ENCODE results near the gene PLPPR5. TPM values are rescaled to one million over a fixed set of nuclear protein-coding genes. Genes with fewer than 3 reads are reported as not detected.
"Not testable (repeated sequence)": the region's sequence is repeated elsewhere in the genome, so short reads cannot be mapped to it uniquely, and the experiment has no call there.

Gene PLPPR5, protein sequence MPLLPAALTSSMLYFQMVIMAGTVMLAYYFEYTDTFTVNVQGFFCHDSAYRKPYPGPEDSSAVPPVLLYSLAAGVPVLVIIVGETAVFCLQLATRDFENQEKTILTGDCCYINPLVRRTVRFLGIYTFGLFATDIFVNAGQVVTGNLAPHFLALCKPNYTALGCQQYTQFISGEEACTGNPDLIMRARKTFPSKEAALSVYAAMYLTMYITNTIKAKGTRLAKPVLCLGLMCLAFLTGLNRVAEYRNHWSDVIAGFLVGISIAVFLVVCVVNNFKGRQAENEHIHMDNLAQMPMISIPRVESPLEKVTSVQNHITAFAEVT
- total RNA-seq, result 0.07 and 0.11 TPM in 2 replicates
- long read RNA-seq, result 0 reads

GRCh38 chr1:99004861-99005442, at the start of gene PLPPR5:
Gene PLPPR5, minus strand, starts transcription at chr1:99004861. Its CDS starts 190 bp downstream, at chr1:99004671.
- Mint-ChIP-seq H3K4me1 (peaks cover 3% of the 10 kb centered on the region), H3K4me3 (peak within 1 kb of the TSS; percentile 82), H3K36me3 (ENCODE audit: low read depth) (no peaks in the 10 kb centered on the region), H3K27me3 (ENCODE audit: low read depth) (peaks cover 80% of the 10 kb centered on the region), H3K27ac (ENCODE audit: unreplicated experiment) (no peak within 1 kb of the TSS), H3K9me3 (no peaks in the 10 kb centered on the region)
- DNase-seq (ENCODE audit: low read depth, low spot score), result peak; percentile 30
- no peak for TF ChIP-seq CTCF (conservative IDR thresholded peaks at IDR 0.05)

DNA sequence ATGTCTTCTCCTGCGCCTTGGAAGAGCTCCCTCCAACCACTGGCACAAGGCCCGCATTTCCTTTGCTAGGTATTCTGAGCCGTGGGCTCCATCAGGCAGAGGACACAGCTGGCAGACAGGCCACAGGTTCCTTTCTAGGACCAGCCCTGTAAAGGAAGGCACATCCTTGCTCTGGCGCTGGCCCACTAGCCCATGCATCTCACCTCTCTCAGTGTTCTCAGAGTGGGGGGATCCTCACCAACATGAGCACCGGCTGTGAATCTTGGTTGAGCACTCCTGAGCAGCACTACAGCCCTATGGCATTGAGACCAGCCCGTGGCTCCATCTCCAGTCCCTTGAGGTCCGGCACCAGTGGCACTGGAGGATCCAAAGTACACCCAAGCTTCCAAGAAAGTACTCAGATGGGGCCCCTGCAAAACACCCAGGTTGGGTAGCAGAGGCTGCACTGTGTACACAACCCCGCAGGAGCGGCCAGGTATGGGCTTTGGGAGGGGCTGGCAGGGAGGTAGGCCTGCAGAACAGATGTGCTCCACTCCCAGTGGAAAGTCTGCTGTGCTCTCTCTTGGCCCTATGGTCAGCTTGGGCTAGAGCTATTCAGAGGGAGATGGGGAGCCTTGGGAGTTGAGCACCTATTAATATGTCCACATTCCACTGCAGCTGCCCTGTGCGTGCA, 47.1 kb upstream of the PLPPR5 start:
- Mint-ChIP-seq H3K4me1 (no peaks in the 10 kb centered on the region), H3K4me3 (no peak overlapping the region), H3K36me3 (ENCODE audit: low read depth) (no peaks in the 10 kb centered on the region), H3K9me3 (peaks cover 4% of the 10 kb centered on the region), H3K27me3 (ENCODE audit: low read depth) (no peaks in the 10 kb centered on the region), H3K27ac (ENCODE audit: unreplicated experiment) (no peak overlapping the region)
- DNase-seq (ENCODE audit: low read depth, low spot score), result no peak
- TF ChIP-seq CTCF (conservative IDR thresholded peaks at IDR 0.05), result no peak

DNA sequence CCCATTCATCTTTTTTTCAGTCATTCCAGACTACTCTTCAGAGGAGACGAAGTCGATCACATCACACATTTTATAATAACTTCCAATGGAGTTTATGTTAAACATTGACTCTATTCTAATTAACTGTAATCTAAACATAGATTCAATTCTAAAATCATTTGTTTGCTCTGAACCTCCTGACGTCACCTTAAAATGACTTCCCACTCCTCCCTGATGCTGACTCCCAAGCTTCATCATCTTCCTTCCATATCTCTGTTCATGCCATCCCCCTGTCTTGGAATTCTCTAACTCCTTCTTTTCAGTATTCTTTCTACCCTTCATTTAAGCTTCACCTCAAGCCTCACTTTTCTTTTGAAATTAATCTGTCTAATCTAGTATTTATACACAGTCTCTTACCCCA, 45.1 kb upstream of the PLPPR5 start:
- Mint-ChIP-seq H3K9me3 (peaks cover 4% of the 10 kb centered on the region), H3K27ac (ENCODE audit: unreplicated experiment) (no peak overlapping the region), H3K36me3 (ENCODE audit: low read depth) (no peaks in the 10 kb centered on the region), H3K4me3 (no peak overlapping the region), H3K4me1 (no peaks in the 10 kb centered on the region), H3K27me3 (ENCODE audit: low read depth) (no peaks in the 10 kb centered on the region)
- DNase-seq (ENCODE audit: low read depth, low spot score), result no peak
- no peak for TF ChIP-seq CTCF (conservative IDR thresholded peaks at IDR 0.05)

GRCh38 chr1:99036746-99037145, 32.1 kb upstream of the PLPPR5 start:
- not testable (repeated sequence) for H3K27me3 Mint-ChIP-seq (ENCODE audit: low read depth); H3K4me1 Mint-ChIP-seq; DNase-seq (ENCODE audit: low read depth, low spot score); H3K4me3 Mint-ChIP-seq; H3K27ac Mint-ChIP-seq (ENCODE audit: unreplicated experiment)
- Mint-ChIP-seq H3K9me3 (peaks cover 24% of the 10 kb centered on the region), H3K36me3 (ENCODE audit: low read depth) (peaks cover 11% of the 10 kb centered on the region)

DNA sequence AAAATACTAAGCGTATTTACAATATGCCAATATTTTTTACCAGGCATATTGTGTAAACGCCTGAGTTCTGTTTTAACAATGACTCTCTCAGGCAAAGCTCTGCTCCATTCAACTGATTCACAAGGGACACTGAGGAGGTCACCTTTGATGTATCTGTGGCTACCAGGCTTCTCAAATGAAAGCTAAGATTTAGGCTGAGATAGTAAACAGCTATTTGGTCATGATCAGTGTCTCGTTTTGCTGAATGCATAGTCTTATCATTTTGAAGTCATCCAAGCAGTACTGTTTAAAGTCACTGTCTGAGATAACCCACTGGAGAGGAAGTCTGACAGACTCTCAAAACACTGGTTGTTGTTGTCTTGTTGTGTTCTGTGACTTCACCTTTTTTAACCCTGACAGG, 13.7 kb upstream of the PLPPR5 start:
- H3K27me3 Mint-ChIP-seq (ENCODE audit: low read depth), result no peaks in the 10 kb centered on the region
- no peaks in the 10 kb centered on the region for H3K36me3 Mint-ChIP-seq (ENCODE audit: low read depth)
- H3K4me3 Mint-ChIP-seq, result no peak overlapping the region
- no peak overlapping the region for H3K27ac Mint-ChIP-seq (ENCODE audit: unreplicated experiment)
- peaks cover 12% of the 10 kb centered on the region for H3K4me1 Mint-ChIP-seq
- no peak for DNase-seq (ENCODE audit: low read depth, low spot score)
- TF ChIP-seq CTCF (conservative IDR thresholded peaks at IDR 0.05), result no peak
- H3K9me3 Mint-ChIP-seq, result no peaks in the 10 kb centered on the region

- Mint-ChIP-seq H3K27me3 (ENCODE audit: low read depth) (no peaks in the 10 kb centered on the region), H3K4me1 (peaks cover 12% of the 10 kb centered on the region), H3K27ac (ENCODE audit: unreplicated experiment) (no peak overlapping the region), H3K9me3 (no peaks in the 10 kb centered on the region), H3K4me3 (no peak overlapping the region), H3K36me3 (ENCODE audit: low read depth) (no peaks in the 10 kb centered on the region)
- no peak for TF ChIP-seq CTCF (conservative IDR thresholded peaks at IDR 0.05)
- no peak for DNase-seq (ENCODE audit: low read depth, low spot score)
Measured at GRCh38 chr1:99017655-99018054, 13.0 kb upstream of the PLPPR5 start.
